HepG2 (cell line): ENCODE data around the gene AKR7A2. TPM values are rescaled to one million over a fixed set of nuclear protein-coding genes. Genes with fewer than 3 reads are reported as not detected.

Experiments
- ATAC-seq: fragments of 200-7000 bp; cut with Tn5 transposase; 3 replicates; pipeline ENCODE4 v1.9.1; 2020; ENCODE audit warnings: mild to moderate bottlenecking, moderate library complexity
- BruUV-seq: library from RNA; stranded (reverse); fragments of 400-500 nt; replicated peaks from 2 replicates; lab custom pipeline; 2021; lab: Mats Ljungman, UMichigan
- CTCF ChIA-PET: fragments of 300-600 bp; formaldehyde crosslinking; extraction: SDS; loops from one replicate; lab custom pipeline; 2021; ENCODE audit warnings: low total read pairs, inconsistent platforms, low intra/inter-chr PET ratio; lab: Yijun Ruan, JAX
- POLR2A ChIA-PET: fragments of 350-600 bp; sonication (Branson Sonifier 250); formaldehyde crosslinking; loops from one replicate; lab custom pipeline; 2020; ENCODE audit warnings: antibody characterized with exemption, inconsistent platforms; lab: Yijun Ruan, JAX
- DNase-seq: peaks from one replicate; pipeline ENCODE4 v3.0.0-alpha.2; 2015; ENCODE audit warnings: low spot score
- FAIRE-seq: peaks from 3 replicates; lab custom pipeline; 2011; peaks lifted over from hg19 to GRCh38; lab: Jason Lieb, UNC
- H2AFZ ChIP-seq: one replicate; pipeline ENCODE4 v1.6.1; 2011; ENCODE audit warnings: low read length, inconsistent platforms
- H3K27ac ChIP-seq: fragments of 300-600 bp; 3 replicates; pipeline ENCODE4 v1.8.0; 2011; ENCODE audit warnings: mixed run types, mild to moderate bottlenecking, mixed read lengths, low read length, inconsistent platforms; ENCODE audit not compliant: insufficient read depth; ENCODE audit errors: extremely low read length
- H3K27me3 ChIP-seq, 2 experiments: fragments of 200-600 bp in 1 of 2; 2 replicates in 1 of 2; 3 replicates in 1 of 2; pipeline versions ENCODE4 v1.6.0 to v1.8.0; 2011; ENCODE audit warnings: low read length in 2 of 2, mild to moderate bottlenecking in 2 of 2, moderate library complexity in 2 of 2, inconsistent platforms in 1 of 2; ENCODE audit not compliant: insufficient read depth in 2 of 2, control insufficient read depth in 1 of 2
- H3K36me3 ChIP-seq, 2 experiments: fragments of 200-600 bp in 1 of 2; replicated peaks in 1 of 2; 2 replicates in 1 of 2; 3 replicates in 1 of 2; pipeline versions ENCODE4 v1.5.1 to v1.8.0; 2011; ENCODE audit warnings: low read length in 2 of 2, inconsistent platforms in 1 of 2; ENCODE audit not compliant: insufficient read depth in 2 of 2, control insufficient read depth in 1 of 2
- H3K4me1 ChIP-seq: 2 replicates; pipeline ENCODE4 v1.5.1; 2012; ENCODE audit warnings: low read length, inconsistent platforms; ENCODE audit not compliant: insufficient read depth
- H3K4me2 ChIP-seq: 2 replicates; pipeline ENCODE4 v1.6.0; 2011; ENCODE audit warnings: low read depth, low read length, inconsistent platforms
- H3K4me3 ChIP-seq, 3 experiments: fragments of 200-600 bp in 1 of 3; sonication (generic), shearing (Covaris generic) in 1 of 3; replicated peaks in 1 of 3; 2 replicates each; pipeline ENCODE4 v1.5.1; 2011 to 2016; ENCODE audit warnings: low read length in 3 of 3, inconsistent platforms in 2 of 3, low read depth in 2 of 3, mild to moderate bottlenecking in 2 of 3, control low read depth in 1 of 3, mixed read lengths in 1 of 3; ENCODE audit not compliant: insufficient read depth in 1 of 3
- H3K79me2 ChIP-seq: one replicate; pipeline ENCODE4 v1.6.1; 2011; ENCODE audit warnings: low read length, inconsistent platforms; ENCODE audit not compliant: insufficient read depth
- H3K9ac ChIP-seq: 2 replicates; pipeline ENCODE4 v1.6.0; 2011; ENCODE audit warnings: mild to moderate bottlenecking, low read depth, low read length, inconsistent platforms; ENCODE audit not compliant: insufficient read depth
- H3K9me3 ChIP-seq: 2 replicates; pipeline ENCODE4 v1.5.1; 2012; ENCODE audit warnings: mild to moderate bottlenecking, low read length
- H4K20me1 ChIP-seq: 2 replicates; pipeline ENCODE4 v1.6.0; 2011; ENCODE audit warnings: inconsistent platforms, mild to moderate bottlenecking, low read length, moderate library complexity; ENCODE audit not compliant: insufficient read depth
- AGO2 ChIP-seq: fragments of 200-400 bp; formaldehyde crosslinking; optimal IDR thresholded peaks from 2 replicates; pipeline ENCODE3; 2017; ENCODE audit warnings: mild to moderate bottlenecking, low read depth, low read length, moderate library complexity
- CEBPB ChIP-seq: IDR thresholded peaks from 2 replicates; pipeline ENCODE4 v1.6.1; 2011; ENCODE audit warnings: low read depth, low read length, improper control_type of control experiment, borderline replicate concordance
- KDM6A ChIP-seq: IDR thresholded peaks from 2 replicates; pipeline ENCODE4 v1.6.1; 2016; ENCODE audit warnings: low read depth
- POLR2G ChIP-seq: fragments of 200-400 bp; formaldehyde crosslinking; IDR thresholded peaks from 2 replicates; pipeline ENCODE4 v1.6.1; 2018; ENCODE audit warnings: mild to moderate bottlenecking, low read depth, low read length, moderate library complexity
- ZNF460 ChIP-seq: sonication (generic); formaldehyde crosslinking; IDR thresholded peaks from 2 replicates; pipeline ENCODE4 v1.5.1; 2020; ENCODE audit warnings: missing genetic modification reagents, mild to moderate bottlenecking, borderline replicate concordance
- ZNF790 ChIP-seq: sonication (generic); formaldehyde crosslinking; IDR thresholded peaks from 2 replicates; pipeline ENCODE4 v1.8.0; 2022; ENCODE audit warnings: missing genetic modification reagents, mild to moderate bottlenecking, borderline replicate concordance
- ZSCAN25 ChIP-seq: sonication (generic); formaldehyde crosslinking; IDR thresholded peaks from 2 replicates; pipeline ENCODE4 v1.8.0; 2022; ENCODE audit warnings: mild to moderate bottlenecking, missing genetic modification reagents
- WGBS: methylation state at CpG from one replicate; pipeline ENCODE4 v1.1.6; 2017; ENCODE audit warnings: low lambda C conversion rate; 5-methylcytosine and 5-hydroxymethylcytosine counted together
- in situ Hi-C: cut with HindIII; loops from 2 replicates; pipeline ENCODE4 v1.10.0; 2017; ENCODE audit warnings: low pct_unique_long_range_greater_than_20kb; ENCODE audit not compliant: extremely low pct_ligation_motif_present
- intact Hi-C: fragments of 100-400 bp; cut with micrococcal nuclease; formaldehyde crosslinking; loops from one replicate; pipeline ENCODE4 v1.10.0; 2022; ENCODE audit not compliant: unreplicated experiment
- polyA plus RNA-seq, 8 experiments: library from polyadenylated mRNA; depleted of rRNA in 3 of 8; stranded (reverse) in 7 of 8; unstranded in 1 of 8; fragments of >200 nt; fragmentation: Illumina TruSeq in 4 of 8; extraction: Trizol in 4 of 8; gene quantifications; 2 replicates each; pipeline versions ENCODE4 v1.2.1 to v1.2.3, GENCODE V29; 2011 to 2016; ENCODE audit warnings: low read depth in 4 of 8, missing spikeins in 1 of 8, mixed read lengths in 1 of 8; ENCODE audit not compliant: insufficient read depth in 1 of 8
- total RNA-seq, 5 experiments: library from RNA; depleted of rRNA; stranded (reverse); fragments of >200 nt; fragmentation: Illumina TruSeq; extraction: Trizol; gene quantifications; 2 replicates each; pipeline ENCODE4 v1.2.3, GENCODE V29; 2016; ENCODE audit warnings: low read depth in 1 of 5

The AKR7A2 gene
- total and polyA plus RNA-seq, 2 of the 13 experiments (the other 11 are each of a cell fraction or from before 2014, with no cell fraction given): 45.2 to 75.6 TPM

GRCh38 chr1:19336543-19336942 is 24.6 kb upstream of the AKR7A2 start (continued):
- 0 out of 2 replicates have a peak, but pooled peaks have one; percentile 29 for TF ChIP-seq ZSCAN25 (CRISPR knock-in tag)

GRCh38 chr1:19333587-19334354 is 21.8 kb upstream of the AKR7A2 start:
- H2AFZ ChIP-seq: no peak overlapping the region
- peaks cover 0 to under 1% of the 10 kb centered on the region in 2 experiments; a peak in 2 of 5 replicates for H3K36me3 ChIP-seq
- no peaks in the 10 kb centered on the region for H3K27me3 ChIP-seq
- H4K20me1 ChIP-seq: no peaks in the 10 kb centered on the region
- H3K4me1 ChIP-seq: peaks cover 27% of the 10 kb centered on the region
- WGBS: 89% methylated on average over 9 of the region's 9 CpGs
- no peak overlapping the region for H3K4me3 ChIP-seq
- FAIRE-seq (no peak), DNase-seq (no peak), ATAC-seq (no peak)
- no peak overlapping the region for H3K9ac ChIP-seq
- TF ChIP-seq CEBPB (peak; percentile 32; the same call in 1 of the 2 replicates), ZNF460 (CRISPR knock-in tag) (peak; percentile 55; the same call in 1 of the 2 replicates), ZNF790 (CRISPR knock-in tag) (no peak)
- ChIA-PET CTCF (no interaction called here), POLR2A (no interaction called here)
- H3K27ac ChIP-seq: no peak overlapping the region
- H3K4me2 ChIP-seq: no peak overlapping the region
- H3K9me3 ChIP-seq: no peaks in the 10 kb centered on the region
- BruUV-seq: no TSS peak
- no peaks in the 10 kb centered on the region for H3K79me2 ChIP-seq
- intact Hi-C loops: no loop called here
- in situ Hi-C loops: no loop called here

- peaks cover 3% of the 10 kb centered on the region in 2 experiments; a peak in 4 of 5 replicates for H3K36me3 ChIP-seq
- intact Hi-C loops (no loop called here), in situ Hi-C loops (no loop called here)
- DNase-seq (no peak), FAIRE-seq (no peak), ATAC-seq (no peak)
- no peaks in the 10 kb centered on the region for H3K27me3 ChIP-seq
- no peak overlapping the region for H3K4me2 ChIP-seq
- ChIA-PET POLR2A (no interaction called here), CTCF (no interaction called here)
- H3K27ac ChIP-seq: no peak overlapping the region
- no peaks in the 10 kb centered on the region for H3K9me3 ChIP-seq
- no peak overlapping the region for H3K9ac ChIP-seq
- H3K4me1 ChIP-seq: peaks cover 17% of the 10 kb centered on the region
- no peaks in the 10 kb centered on the region for H3K79me2 ChIP-seq
- H4K20me1 ChIP-seq: no peaks in the 10 kb centered on the region
- H3K4me3 ChIP-seq: no peak overlapping the region
- WGBS: 95% methylated on average over 12 of the region's 12 CpGs
- H2AFZ ChIP-seq: no peak overlapping the region
- no TSS peak for BruUV-seq
- TF ChIP-seq KDM6A (CRISPR knock-in tag) (no peak), AGO2 (peak; percentile 64), POLR2G (0 out of 2 replicates have a peak, but pooled peaks have one; percentile 26), ZSCAN25 (CRISPR knock-in tag) (no peak)
Observed at GRCh38 chr1:19332832-19333231, 20.9 kb upstream of the AKR7A2 start.
